Left lung (tissue), 10 donors: Measurements from ENCODE around the gene PDE4D. TPM values are rescaled to one million over a fixed set of nuclear protein-coding genes. Genes with fewer than 3 reads are reported as not detected.

Source experiments
- ATAC-seq: fragments of 200-7000 bp; cut with Tn5 transposase; one replicate; pipeline ENCODE4 v1.9.1; 2020; ENCODE audit warnings: moderate library complexity
- DNase-seq, 4 donors: peaks; one replicate each; pipeline ENCODE4 v3.0.0-alpha.2; 2013 to 2020
- H3K27ac ChIP-seq, 2 donors: fragments of 200-600 bp; sonication (generic) in 1 of 2; one replicate each; pipeline versions ENCODE4 v1.5.0 to v1.8.0; 2020 to 2021
- H3K27me3 ChIP-seq, 2 donors: fragments of 200-600 bp; sonication (generic) in 1 of 2; one replicate each; pipeline versions ENCODE4 v1.5.0 to v1.8.0; 2020 to 2021
- H3K36me3 ChIP-seq, 2 donors: fragments of 200-600 bp; sonication (generic) in 1 of 2; one replicate each; pipeline versions ENCODE4 v1.5.0 to v1.8.0; 2020 to 2021
- H3K4me1 ChIP-seq, 2 donors: fragments of 200-600 bp; one replicate each; pipeline ENCODE4 v1.8.0; 2021
- H3K4me3 ChIP-seq, 2 donors: fragments of 200-600 bp; sonication (generic) in 1 of 2; one replicate each; pipeline versions ENCODE4 v1.5.0 to v1.8.0; 2020 to 2021; ENCODE audit warnings: mild to moderate bottlenecking in 1 of 2
- H3K9me3 ChIP-seq, 2 donors: fragments of 200-600 bp; sonication (generic) in 1 of 2; one replicate each; pipeline versions ENCODE4 v1.5.0 to v1.8.0; 2020 to 2021
- intact Hi-C, 2 donors: fragments of 100-400 bp; cut with DNase I; formaldehyde crosslinking; loops; one replicate each; pipeline versions ENCODE4 v1.11.2 to v1.14.2; 2022
- polyA plus RNA-seq, 6 donors: library from polyadenylated mRNA; unstranded; fragments of 120-200 nt; gene quantifications; one replicate each; pipeline ENCODE4 v1.2.1, GENCODE V29; 2013; ENCODE audit not compliant: insufficient read length in 6 of 6
- total RNA-seq, 2 donors: library from RNA; stranded (reverse); fragmentation: NEBNext Ultra II Directional; extraction: Animal tissue kit (Norgen Biotek cat#: 25700); gene quantifications; one replicate each; pipeline ENCODE4 v1.2.1, GENCODE V29; 2021
- TF ChIP-seq, protein P1 (sequence below), 2 donors: fragments of 200-600 bp; sonication (generic) in 1 of 2; IDR thresholded peaks; one replicate each; pipeline versions ENCODE4 v1.5.0 to v1.8.0; 2021; ENCODE audit warnings: antibody characterized with exemption in 2 of 2
- donor health status: DM: no; HTN: yes; CAD: no.
- donor health status: DM: no; HTN: no; CAD: no.

The PDE4D gene
- total and polyA plus RNA-seq, 8 donors: 21.4 to 57.1 (median 25.4) TPM

DNA sequence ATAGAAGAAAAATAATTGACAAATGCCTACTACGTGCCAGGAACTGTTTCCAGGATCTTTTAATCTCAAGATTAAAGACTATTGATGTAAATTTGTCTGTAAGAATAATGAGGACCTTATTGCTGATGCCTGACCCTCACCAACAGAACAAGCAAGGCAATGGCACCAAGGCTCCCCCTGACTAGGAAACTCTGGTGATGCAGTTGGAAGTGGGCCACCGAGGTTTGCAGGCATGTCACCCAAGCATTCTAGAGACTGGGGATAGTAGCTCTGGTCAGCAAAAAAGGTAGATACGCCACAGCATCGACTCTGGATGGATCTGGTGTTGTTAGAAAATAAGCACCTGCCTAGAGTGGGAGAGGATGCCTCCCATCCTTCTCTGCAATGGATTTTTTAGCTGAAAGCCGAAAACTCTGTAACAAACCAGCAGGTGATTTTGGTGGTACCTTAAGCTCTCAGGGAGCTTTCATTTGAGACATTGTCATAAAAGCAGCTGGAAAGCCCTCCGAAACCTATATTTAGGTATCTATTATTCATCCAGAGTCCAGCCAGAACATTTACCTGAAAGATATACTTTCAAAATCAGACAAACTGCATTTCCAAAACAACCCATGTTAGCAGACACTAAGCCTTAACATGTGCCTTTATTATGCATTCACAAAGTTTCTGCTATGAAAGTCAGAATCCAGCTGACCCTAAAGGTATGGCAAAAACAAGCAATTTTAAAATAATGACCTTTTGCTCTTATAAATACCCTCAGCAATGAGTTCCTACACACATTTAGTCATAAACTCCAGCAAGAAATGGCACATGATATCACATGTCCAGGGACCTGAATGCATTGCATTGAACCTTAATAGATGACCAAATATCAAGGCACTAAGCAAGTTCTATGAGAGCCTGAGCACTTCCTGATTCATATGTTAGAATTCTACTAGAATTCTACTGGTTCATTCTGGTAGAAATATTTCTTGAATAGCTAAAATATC is 308.4 kb downstream of the PDE4D start:
- H3K27me3 ChIP-seq: no peaks in the 10 kb centered on the region
- no peaks in the 10 kb centered on the region for H3K4me1 ChIP-seq
- DNase-seq (no peak), ATAC-seq (peak; percentile 6)
- H3K36me3 ChIP-seq: no peaks in the 10 kb centered on the region
- peak overlapping the region; percentile 0 to 29 for H3K4me3 ChIP-seq
- intact Hi-C loops: no loop called here
- peak overlapping the region; percentile 28 to 43 for H3K27ac ChIP-seq
- TF ChIP-seq, protein P1, sequence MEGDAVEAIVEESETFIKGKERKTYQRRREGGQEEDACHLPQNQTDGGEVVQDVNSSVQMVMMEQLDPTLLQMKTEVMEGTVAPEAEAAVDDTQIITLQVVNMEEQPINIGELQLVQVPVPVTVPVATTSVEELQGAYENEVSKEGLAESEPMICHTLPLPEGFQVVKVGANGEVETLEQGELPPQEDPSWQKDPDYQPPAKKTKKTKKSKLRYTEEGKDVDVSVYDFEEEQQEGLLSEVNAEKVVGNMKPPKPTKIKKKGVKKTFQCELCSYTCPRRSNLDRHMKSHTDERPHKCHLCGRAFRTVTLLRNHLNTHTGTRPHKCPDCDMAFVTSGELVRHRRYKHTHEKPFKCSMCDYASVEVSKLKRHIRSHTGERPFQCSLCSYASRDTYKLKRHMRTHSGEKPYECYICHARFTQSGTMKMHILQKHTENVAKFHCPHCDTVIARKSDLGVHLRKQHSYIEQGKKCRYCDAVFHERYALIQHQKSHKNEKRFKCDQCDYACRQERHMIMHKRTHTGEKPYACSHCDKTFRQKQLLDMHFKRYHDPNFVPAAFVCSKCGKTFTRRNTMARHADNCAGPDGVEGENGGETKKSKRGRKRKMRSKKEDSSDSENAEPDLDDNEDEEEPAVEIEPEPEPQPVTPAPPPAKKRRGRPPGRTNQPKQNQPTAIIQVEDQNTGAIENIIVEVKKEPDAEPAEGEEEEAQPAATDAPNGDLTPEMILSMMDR (IDR thresholded peaks at IDR 0.05): no peak
- no peaks in the 10 kb centered on the region for H3K9me3 ChIP-seq

DNA sequence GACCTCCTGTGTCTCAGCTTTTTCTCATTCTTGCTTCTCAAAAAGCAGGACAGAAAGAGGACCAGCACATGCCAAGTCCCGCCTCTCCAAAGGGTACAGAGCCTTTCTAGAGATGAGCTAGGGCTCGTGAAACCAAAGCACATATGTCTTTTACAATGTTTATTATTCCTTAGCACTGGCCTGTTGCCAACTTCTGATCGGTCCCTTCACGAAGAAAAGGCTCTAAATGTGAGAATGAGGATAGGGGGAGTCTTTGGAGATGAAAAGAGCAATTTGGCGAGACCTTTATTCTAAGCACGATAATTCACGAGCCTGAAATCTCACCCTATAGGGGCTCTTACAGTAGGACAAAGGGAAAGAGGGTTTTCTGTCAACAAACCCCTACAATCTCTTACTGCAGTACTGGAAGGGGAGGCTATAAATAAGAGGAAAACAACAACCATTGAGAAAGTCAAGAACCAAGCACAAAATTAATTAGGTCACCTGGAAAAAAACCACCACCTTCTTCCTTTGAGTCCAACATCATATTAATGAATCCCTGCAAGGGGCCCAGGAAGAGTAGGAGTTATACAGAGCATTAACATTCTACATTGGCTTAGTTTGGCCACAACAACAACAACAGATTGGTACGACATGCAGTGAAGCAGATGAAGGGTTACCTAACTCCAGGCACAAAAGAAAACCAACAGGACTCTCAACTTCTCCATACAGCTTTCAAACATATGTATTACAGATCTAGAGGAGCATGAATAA is 309.5 kb downstream of the PDE4D start:
- H3K4me3 ChIP-seq: peak overlapping the region in 1 of 2 donors; percentile 29
- no peaks in the 10 kb centered on the region for H3K4me1 ChIP-seq
- intact Hi-C loops: no loop called here
- no peaks in the 10 kb centered on the region for H3K9me3 ChIP-seq
- TF ChIP-seq, protein P1 (IDR thresholded peaks at IDR 0.05): no peak
- no peaks in the 10 kb centered on the region for H3K36me3 ChIP-seq
- ATAC-seq: no peak
- H3K27me3 ChIP-seq: no peaks in the 10 kb centered on the region
- peak overlapping the region; percentile 28 to 43 for H3K27ac ChIP-seq
- DNase-seq: no peak

DNA sequence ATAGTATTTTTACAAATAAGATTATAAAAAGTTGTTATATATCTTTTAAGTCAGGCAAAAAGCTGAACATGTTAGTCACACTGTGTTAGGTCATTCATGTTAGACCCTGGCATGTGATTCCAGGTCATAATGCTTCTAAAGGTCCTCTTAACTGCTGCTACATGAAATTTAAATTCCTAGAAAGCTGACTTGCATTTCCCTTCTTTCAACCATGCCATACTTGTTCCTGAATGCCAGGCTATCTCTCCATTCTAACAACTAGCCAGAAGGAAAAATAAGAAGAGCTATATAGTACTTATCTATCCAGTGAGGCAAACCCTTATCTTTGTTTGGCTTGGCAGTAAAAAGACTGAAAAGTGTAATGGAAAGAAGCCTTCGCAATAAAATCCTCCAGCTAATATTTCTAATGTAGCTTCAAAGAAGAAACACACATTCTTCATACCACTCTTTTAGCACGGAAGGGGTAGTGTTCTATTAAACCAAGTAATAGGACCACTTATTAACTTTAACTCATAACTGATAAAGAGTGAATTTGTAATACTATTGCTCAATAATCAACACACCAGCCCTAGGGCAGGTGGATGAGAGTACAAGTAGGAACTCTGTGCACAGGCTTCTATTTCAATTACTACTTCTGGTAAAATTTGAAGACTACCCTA is 310.2 kb downstream of the PDE4D start:
- Histone ChIP-seq H3K9me3 (no peaks in the 10 kb centered on the region), H3K27ac (peak overlapping the region in 1 of 2 donors; percentile 43), H3K27me3 (no peaks in the 10 kb centered on the region), H3K4me3 (peak overlapping the region in 1 of 2 donors; percentile 29), H3K4me1 (no peaks in the 10 kb centered on the region), H3K36me3 (no peaks in the 10 kb centered on the region)
- no peak for DNase-seq
- peak; percentile 39 for ATAC-seq
- TF ChIP-seq, protein P1 (IDR thresholded peaks at IDR 0.05): no peak
- intact Hi-C loops: no loop called here

GRCh38 chr5:59582746-59583145 is 310.8 kb downstream of the PDE4D start:
- TF ChIP-seq, protein P1 (IDR thresholded peaks at IDR 0.05): no peak
- ATAC-seq: no peak
- intact Hi-C loops: no loop called here
- no peaks in the 10 kb centered on the region for H3K36me3 ChIP-seq
- no peaks in the 10 kb centered on the region for H3K27me3 ChIP-seq
- no peak for DNase-seq
- no peaks in the 10 kb centered on the region for H3K9me3 ChIP-seq
- no peak overlapping the region for H3K4me3 ChIP-seq
- H3K4me1 ChIP-seq: no peaks in the 10 kb centered on the region
- H3K27ac ChIP-seq: no peak overlapping the region
